ENCODE data around the gene ARF1. TPM values are rescaled to one million over a fixed set of nuclear protein-coding genes. Genes with fewer than 3 reads are reported as not detected.

ARF1 gene
- total RNA-seq, 2 donors from 2014 or later: 366 to 375 TPM

DNA sequence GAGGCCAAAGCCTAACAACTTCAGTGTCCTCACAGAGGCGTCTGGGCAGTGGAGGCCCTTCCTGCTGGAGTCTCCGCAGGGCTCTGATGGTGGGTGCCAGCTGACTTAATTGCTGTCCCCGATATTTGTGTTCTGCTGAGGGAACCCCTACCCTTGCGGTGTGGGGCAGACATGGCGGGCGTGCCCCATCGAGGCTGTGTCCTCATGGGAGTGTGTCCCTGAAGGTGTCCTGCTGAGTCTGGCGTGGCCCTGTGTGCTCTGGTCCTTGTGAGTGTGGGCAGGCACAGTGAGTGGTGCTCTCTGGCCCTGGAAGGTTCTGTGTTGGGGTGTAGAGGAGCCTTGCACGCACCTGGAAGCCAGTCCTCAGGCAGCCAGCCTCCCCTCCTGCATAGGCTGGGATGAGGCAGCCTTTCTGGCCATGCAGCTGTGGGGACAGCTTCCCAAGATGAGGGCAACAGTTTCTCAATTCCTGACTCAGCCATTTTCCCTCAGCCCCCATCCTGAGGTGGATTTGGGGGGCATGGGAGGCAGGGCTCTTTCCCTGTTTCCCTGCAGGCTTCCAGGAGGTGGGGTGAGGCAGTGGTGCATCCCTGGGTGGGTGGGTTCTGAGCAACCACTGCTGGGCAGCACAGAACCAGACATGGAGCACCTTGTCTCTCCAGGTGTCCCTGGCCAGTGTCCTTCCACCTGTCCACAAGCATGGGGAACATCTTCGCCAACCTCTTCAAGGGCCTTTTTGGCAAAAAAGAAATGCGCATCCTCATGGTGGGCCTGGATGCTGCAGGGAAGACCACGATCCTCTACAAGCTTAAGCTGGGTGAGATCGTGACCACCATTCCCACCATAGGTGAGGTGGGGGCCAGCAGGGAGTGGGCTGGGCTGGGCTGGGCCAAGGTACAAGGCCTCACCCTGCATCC lies 14.2 kb downstream of the ARF1 start:
- H3K27me3 ChIP-seq (replicated peaks; ENCODE audit: insufficient read depth): no peaks in the 10 kb centered on the region
- peaks cover 9% of the 10 kb centered on the region for H3K9me3 ChIP-seq
- TF ChIP-seq, protein P1, sequence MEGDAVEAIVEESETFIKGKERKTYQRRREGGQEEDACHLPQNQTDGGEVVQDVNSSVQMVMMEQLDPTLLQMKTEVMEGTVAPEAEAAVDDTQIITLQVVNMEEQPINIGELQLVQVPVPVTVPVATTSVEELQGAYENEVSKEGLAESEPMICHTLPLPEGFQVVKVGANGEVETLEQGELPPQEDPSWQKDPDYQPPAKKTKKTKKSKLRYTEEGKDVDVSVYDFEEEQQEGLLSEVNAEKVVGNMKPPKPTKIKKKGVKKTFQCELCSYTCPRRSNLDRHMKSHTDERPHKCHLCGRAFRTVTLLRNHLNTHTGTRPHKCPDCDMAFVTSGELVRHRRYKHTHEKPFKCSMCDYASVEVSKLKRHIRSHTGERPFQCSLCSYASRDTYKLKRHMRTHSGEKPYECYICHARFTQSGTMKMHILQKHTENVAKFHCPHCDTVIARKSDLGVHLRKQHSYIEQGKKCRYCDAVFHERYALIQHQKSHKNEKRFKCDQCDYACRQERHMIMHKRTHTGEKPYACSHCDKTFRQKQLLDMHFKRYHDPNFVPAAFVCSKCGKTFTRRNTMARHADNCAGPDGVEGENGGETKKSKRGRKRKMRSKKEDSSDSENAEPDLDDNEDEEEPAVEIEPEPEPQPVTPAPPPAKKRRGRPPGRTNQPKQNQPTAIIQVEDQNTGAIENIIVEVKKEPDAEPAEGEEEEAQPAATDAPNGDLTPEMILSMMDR (IDR thresholded peaks at IDR 0.05): no peak
- DNase-seq (ENCODE audit: low spot score) (no peak), ATAC-seq (ENCODE audit: insufficient number of reproducible peaks, low FRiP score, low read depth) (no peak)
- peaks cover 32% of the 10 kb centered on the region for H3K36me3 ChIP-seq
- no peak overlapping the region for H3K27ac ChIP-seq
- H3K4me1 ChIP-seq (ENCODE audit: control insufficient read depth in 1 of 2, low read depth in 2 of 2): peaks cover 1 to 24% of the 10 kb centered on the region in 2 donors
- no peak overlapping the region for H3K4me3 ChIP-seq

DNA sequence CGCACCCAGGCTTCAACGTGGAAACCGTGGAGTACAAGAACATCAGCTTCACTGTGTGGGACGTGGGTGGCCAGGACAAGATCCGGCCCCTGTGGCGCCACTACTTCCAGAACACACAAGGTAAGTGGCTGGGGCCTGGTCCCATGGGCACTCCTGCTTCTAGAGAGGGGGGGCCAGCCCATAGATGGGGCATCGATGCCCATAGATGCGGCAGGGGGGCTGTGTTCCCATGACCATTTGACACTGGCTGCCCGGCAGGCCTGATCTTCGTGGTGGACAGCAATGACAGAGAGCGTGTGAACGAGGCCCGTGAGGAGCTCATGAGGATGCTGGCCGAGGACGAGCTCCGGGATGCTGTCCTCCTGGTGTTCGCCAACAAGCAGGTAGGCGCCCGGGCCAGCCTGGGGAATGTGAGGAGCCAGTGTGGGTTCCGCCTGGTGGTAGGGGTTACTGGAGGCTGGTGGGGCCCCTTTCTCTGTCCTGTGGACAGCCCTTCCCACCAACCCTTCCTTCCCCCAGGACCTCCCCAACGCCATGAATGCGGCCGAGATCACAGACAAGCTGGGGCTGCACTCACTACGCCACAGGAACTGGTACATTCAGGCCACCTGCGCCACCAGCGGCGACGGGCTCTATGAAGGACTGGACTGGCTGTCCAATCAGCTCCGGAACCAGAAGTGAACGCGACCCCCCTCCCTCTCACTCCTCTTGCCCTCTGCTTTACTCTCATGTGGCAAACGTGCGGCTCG lies 15.0 kb downstream of the ARF1 start:
- Histone ChIP-seq H3K4me3 (no peak overlapping the region), H3K27ac (no peak overlapping the region), H3K4me1 (ENCODE audit: control insufficient read depth in 1 of 2, low read depth in 2 of 2) (peaks cover 5 to 24% of the 10 kb centered on the region in 2 donors), H3K9me3 (peaks cover 9% of the 10 kb centered on the region), H3K27me3 (replicated peaks; ENCODE audit: insufficient read depth) (no peaks in the 10 kb centered on the region), H3K36me3 (peaks cover 32% of the 10 kb centered on the region)
- ATAC-seq (ENCODE audit: insufficient number of reproducible peaks, low FRiP score, low read depth): no peak
- TF ChIP-seq, protein P1 (IDR thresholded peaks at IDR 0.05): no peak
- DNase-seq (ENCODE audit: low spot score): no peak

GRCh38 chr1:228098323-228098931 lies 15.9 kb downstream of the ARF1 start:
- TF ChIP-seq, protein P1 (IDR thresholded peaks at IDR 0.05): no peak
- H3K9me3 ChIP-seq: peaks cover 9% of the 10 kb centered on the region
- peaks cover 5 to 20% of the 10 kb centered on the region in 2 donors for H3K4me1 ChIP-seq (ENCODE audit: control insufficient read depth in 1 of 2, low read depth in 2 of 2)
- ATAC-seq (ENCODE audit: insufficient number of reproducible peaks, low FRiP score, low read depth) (no peak), DNase-seq (ENCODE audit: low spot score) (no peak)
- H3K4me3 ChIP-seq: no peak overlapping the region
- no peak overlapping the region for H3K27ac ChIP-seq
- H3K27me3 ChIP-seq (replicated peaks; ENCODE audit: insufficient read depth): no peaks in the 10 kb centered on the region
- peaks cover 32% of the 10 kb centered on the region for H3K36me3 ChIP-seq

DNA sequence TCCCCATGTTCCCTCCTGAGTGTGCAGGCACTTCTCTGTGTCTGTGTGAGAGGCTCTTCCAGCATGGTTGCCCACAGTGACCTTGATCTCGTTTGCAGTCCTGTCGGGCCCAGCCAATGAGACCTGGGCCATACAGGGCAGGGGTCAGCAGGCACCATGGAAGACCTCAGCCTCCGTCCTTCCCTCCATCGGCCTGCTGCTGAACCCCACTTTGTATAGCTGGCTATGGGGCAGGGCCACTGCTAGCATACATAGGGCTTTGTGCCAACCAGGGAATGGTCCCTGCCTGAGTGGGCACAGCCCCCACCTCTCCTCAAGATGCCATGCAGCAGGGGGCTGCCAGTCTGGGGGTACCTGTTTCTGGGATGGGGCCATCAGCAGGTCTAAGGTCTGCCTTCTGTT lies 16.8 kb downstream of the ARF1 start:
- Histone ChIP-seq H3K27me3 (replicated peaks; ENCODE audit: insufficient read depth) (no peaks in the 10 kb centered on the region), H3K36me3 (peaks cover 32% of the 10 kb centered on the region), H3K4me1 (ENCODE audit: control insufficient read depth in 1 of 2, low read depth in 2 of 2) (peaks cover 9 to 29% of the 10 kb centered on the region in 2 donors), H3K27ac (no peak overlapping the region), H3K4me3 (no peak overlapping the region), H3K9me3 (peaks cover 7% of the 10 kb centered on the region)
- ATAC-seq (ENCODE audit: insufficient number of reproducible peaks, low FRiP score, low read depth) (no peak), DNase-seq (ENCODE audit: low spot score) (no peak)
- TF ChIP-seq, protein P1 (IDR thresholded peaks at IDR 0.05): no peak
